Measurements from ENCODE around the gene MDN1. TPM values are rescaled to one million over a fixed set of nuclear protein-coding genes. Genes with fewer than 3 reads are reported as not detected.
"Not testable (repeated sequence)": the region's sequence is repeated elsewhere in the genome, so short reads cannot be mapped to it uniquely, and the experiment has no call there.

MDN1 gene
- total RNA-seq, 2 experiments from 2014 or later, result 38.2 to 39.4 TPM

GRCh38 chr6:89736893-89737292 is 82.7 kb downstream of the MDN1 start:
- no peak for DNase-seq
- Mint-ChIP-seq H3K4me3 (no peak overlapping the region), H3K9me3 (no peaks in the 10 kb centered on the region), H3K27ac (no peak overlapping the region), H3K27me3 (no peaks in the 10 kb centered on the region), H3K4me1 (no peaks in the 10 kb centered on the region), H3K36me3 (ENCODE audit: low read depth) (peaks cover 61% of the 10 kb centered on the region)
- POLR2A ChIA-PET, result no interaction called here
- CTCF ChIA-PET, result no interaction called here

GRCh38 chr6:89734526-89734925 is 85.1 kb downstream of the MDN1 start:
- H3K36me3 Mint-ChIP-seq (ENCODE audit: low read depth), result peaks cover 67% of the 10 kb centered on the region
- no peak for DNase-seq
- ChIA-PET POLR2A (no interaction called here), CTCF (no interaction called here)
- no peak overlapping the region for H3K27ac Mint-ChIP-seq
- H3K9me3 Mint-ChIP-seq, result no peaks in the 10 kb centered on the region
- no peaks in the 10 kb centered on the region for H3K4me1 Mint-ChIP-seq
- no peaks in the 10 kb centered on the region for H3K27me3 Mint-ChIP-seq
- H3K4me3 Mint-ChIP-seq, result no peak overlapping the region

- H3K36me3 Mint-ChIP-seq (ENCODE audit: low read depth), result peaks cover 63% of the 10 kb centered on the region
- H3K9me3 Mint-ChIP-seq, result no peaks in the 10 kb centered on the region
- CTCF ChIA-PET, result no interaction called here
- POLR2A ChIA-PET, result no interaction called here
- H3K4me1 Mint-ChIP-seq, result no peaks in the 10 kb centered on the region
- no peaks in the 10 kb centered on the region for H3K27me3 Mint-ChIP-seq
- no peak for DNase-seq
- no peak overlapping the region for H3K27ac Mint-ChIP-seq
- no peak overlapping the region for H3K4me3 Mint-ChIP-seq
Observed at GRCh38 chr6:89731924-89732567, 87.5 kb downstream of the MDN1 start.

GRCh38 chr6:89731262-89731661 is 88.3 kb downstream of the MDN1 start:
- POLR2A ChIA-PET, H3K9me3 Mint-ChIP-seq, H3K4me1 Mint-ChIP-seq, H3K27me3 Mint-ChIP-seq, H3K4me3 Mint-ChIP-seq, DNase-seq, CTCF ChIA-PET, H3K27ac Mint-ChIP-seq: not testable (repeated sequence)
- H3K36me3 Mint-ChIP-seq (ENCODE audit: low read depth), result peaks cover 64% of the 10 kb centered on the region

- ChIA-PET CTCF (no interaction called here), POLR2A (no interaction called here)
- Mint-ChIP-seq H3K4me3 (no peak overlapping the region), H3K36me3 (ENCODE audit: low read depth) (peaks cover 69% of the 10 kb centered on the region), H3K4me1 (no peaks in the 10 kb centered on the region), H3K27me3 (no peaks in the 10 kb centered on the region), H3K9me3 (no peaks in the 10 kb centered on the region), H3K27ac (no peak overlapping the region)
- no peak for DNase-seq
Observed at GRCh38 chr6:89729818-89730217, 89.8 kb downstream of the MDN1 start.

- Mint-ChIP-seq H3K36me3 (ENCODE audit: low read depth) (peaks cover 70% of the 10 kb centered on the region), H3K27me3 (no peaks in the 10 kb centered on the region), H3K9me3 (no peaks in the 10 kb centered on the region), H3K4me3 (no peak overlapping the region), H3K4me1 (no peaks in the 10 kb centered on the region), H3K27ac (no peak overlapping the region)
- no peak for DNase-seq
- CTCF ChIA-PET, result no interaction called here
- POLR2A ChIA-PET, result no interaction called here
Observed at GRCh38 chr6:89727501-89727900, 92.1 kb downstream of the MDN1 start.

GRCh38 chr6:89724981-89725380 is 94.6 kb downstream of the MDN1 start:
- CTCF ChIA-PET, result no interaction called here
- Mint-ChIP-seq H3K27me3 (no peaks in the 10 kb centered on the region), H3K4me1 (no peaks in the 10 kb centered on the region), H3K4me3 (no peak overlapping the region), H3K27ac (no peak overlapping the region), H3K36me3 (ENCODE audit: low read depth) (peaks cover 61% of the 10 kb centered on the region), H3K9me3 (no peaks in the 10 kb centered on the region)
- POLR2A ChIA-PET, result no interaction called here
- DNase-seq, result no peak

- Mint-ChIP-seq H3K4me3 (no peak overlapping the region), H3K36me3 (ENCODE audit: low read depth) (peaks cover 56% of the 10 kb centered on the region), H3K9me3 (no peaks in the 10 kb centered on the region), H3K27ac (no peak overlapping the region), H3K4me1 (no peaks in the 10 kb centered on the region), H3K27me3 (no peaks in the 10 kb centered on the region)
- CTCF ChIA-PET, result no interaction called here
- DNase-seq, result no peak
- POLR2A ChIA-PET, result no interaction called here
Observed at GRCh38 chr6:89723046-89723445, 96.5 kb downstream of the MDN1 start.

GRCh38 chr6:89716532-89716931 is 103.1 kb downstream of the MDN1 start:
- Mint-ChIP-seq H3K27me3 (no peaks in the 10 kb centered on the region), H3K27ac (no peak overlapping the region), H3K4me1 (no peaks in the 10 kb centered on the region), H3K9me3 (no peaks in the 10 kb centered on the region), H3K4me3 (no peak overlapping the region), H3K36me3 (ENCODE audit: low read depth) (peaks cover 50% of the 10 kb centered on the region)
- CTCF ChIA-PET, result no interaction called here
- POLR2A ChIA-PET, result no interaction called here
- no peak for DNase-seq

GRCh38 chr6:89711801-89712200 is 107.8 kb downstream of the MDN1 start:
- no peak for DNase-seq
- Mint-ChIP-seq H3K27me3 (no peaks in the 10 kb centered on the region), H3K9me3 (no peaks in the 10 kb centered on the region), H3K27ac (no peak overlapping the region), H3K4me3 (no peak overlapping the region), H3K36me3 (ENCODE audit: low read depth) (peaks cover 57% of the 10 kb centered on the region), H3K4me1 (peaks cover 5% of the 10 kb centered on the region)
- POLR2A ChIA-PET, result interaction anchor here (0.5 kb wide), 1 partner anchor 100 kb away, joined by 3 read pairs; no protein-coding TSS in a partner anchor
- CTCF ChIA-PET, result no interaction called here

GRCh38 chr6:89708316-89708715 is 111.3 kb downstream of the MDN1 start:
- CTCF ChIA-PET, result interaction anchor here (0.8 kb wide), 1 partner anchor 307 kb away, joined by 5 read pairs; no protein-coding TSS in a partner anchor
- Mint-ChIP-seq H3K36me3 (ENCODE audit: low read depth) (peaks cover 61% of the 10 kb centered on the region), H3K27ac (no peak overlapping the region), H3K4me3 (no peak overlapping the region), H3K27me3 (no peaks in the 10 kb centered on the region), H3K9me3 (no peaks in the 10 kb centered on the region), H3K4me1 (peaks cover 5% of the 10 kb centered on the region)
- no peak for DNase-seq
- POLR2A ChIA-PET, result interaction anchor here (1.9 kb wide), 1 partner anchor 70 kb away, joined by 6 read pairs; the partner anchor contains the start of gene LYRM2

- Mint-ChIP-seq H3K27me3 (no peaks in the 10 kb centered on the region), H3K27ac (peak overlapping the region; percentile 50), H3K36me3 (ENCODE audit: low read depth) (peaks cover 60% of the 10 kb centered on the region), H3K9me3 (no peaks in the 10 kb centered on the region), H3K4me3 (no peak overlapping the region), H3K4me1 (peaks cover 5% of the 10 kb centered on the region)
- no peak for DNase-seq
- ChIA-PET CTCF (interaction anchor here (0.8 kb wide), 1 partner anchor 306 kb away, joined by 5 read pairs; no protein-coding TSS in a partner anchor), POLR2A (interaction anchor here (1.9 kb wide), 1 partner anchor 69 kb away, joined by 6 read pairs; the partner anchor contains the start of gene LYRM2)
Observed at GRCh38 chr6:89707766-89708165, 111.8 kb downstream of the MDN1 start.

GRCh38 chr6:89706121-89706520 is 113.5 kb downstream of the MDN1 start:
- no peak overlapping the region for H3K4me3 Mint-ChIP-seq
- POLR2A ChIA-PET, result no interaction called here
- H3K9me3 Mint-ChIP-seq, result no peaks in the 10 kb centered on the region
- H3K27ac Mint-ChIP-seq, result no peak overlapping the region
- DNase-seq, result no peak
- peaks cover 5% of the 10 kb centered on the region for H3K4me1 Mint-ChIP-seq
- no peaks in the 10 kb centered on the region for H3K27me3 Mint-ChIP-seq
- CTCF ChIA-PET, result no interaction called here
- H3K36me3 Mint-ChIP-seq (ENCODE audit: low read depth), result peaks cover 60% of the 10 kb centered on the region

GRCh38 chr6:89703292-89703691 is 116.3 kb downstream of the MDN1 start:
- CTCF ChIA-PET, result no interaction called here
- H3K9me3 Mint-ChIP-seq, result no peaks in the 10 kb centered on the region
- no peak overlapping the region for H3K4me3 Mint-ChIP-seq
- DNase-seq, result no peak
- no peak overlapping the region for H3K27ac Mint-ChIP-seq
- POLR2A ChIA-PET, result no interaction called here
- H3K4me1 Mint-ChIP-seq, result peaks cover 5% of the 10 kb centered on the region
- H3K36me3 Mint-ChIP-seq (ENCODE audit: low read depth), result peaks cover 62% of the 10 kb centered on the region
- H3K27me3 Mint-ChIP-seq, result no peaks in the 10 kb centered on the region

Measured in activated CD4-positive, alpha-beta memory T cell treated with anti-CD3 and anti-CD28 coated beads, Interleukin-2, amount 10 ng/mL, durations not matched to agents 7 days and 5 days (primary cell).